Mesothelial cell of epicardium (in vitro differentiated cells): ENCODE results near the gene TRAF3IP1. TPM values are rescaled to one million over a fixed set of nuclear protein-coding genes. Genes with fewer than 3 reads are reported as not detected.

ENCODE experiments used
- DNase-seq, 2 experiments: peaks; one replicate each; pipeline ENCODE4 v3.0.0; 2021; ENCODE audit warnings: low spot score in 2 of 2; ENCODE audit not compliant: unreplicated experiment in 2 of 2
- H3K27ac Mint-ChIP-seq: 2 replicates; pipeline ENCODE4 v1.8.0; 2021; ENCODE audit warnings: mixed read lengths
- H3K27me3 Mint-ChIP-seq: 2 replicates; pipeline ENCODE4 v1.8.0; 2021; ENCODE audit warnings: low read depth, mixed read lengths
- H3K36me3 Mint-ChIP-seq: 2 replicates; pipeline ENCODE4 v1.8.0; 2021; ENCODE audit warnings: mixed read lengths
- H3K4me1 Mint-ChIP-seq: 2 replicates; pipeline ENCODE4 v1.8.0; 2021; ENCODE audit warnings: mixed read lengths
- H3K4me3 Mint-ChIP-seq: 2 replicates; pipeline ENCODE4 v1.8.0; 2021; ENCODE audit warnings: mild to moderate bottlenecking, moderate library complexity, mixed read lengths
- H3K9me3 Mint-ChIP-seq: 2 replicates; pipeline ENCODE4 v1.8.0; 2021; ENCODE audit warnings: mixed read lengths
- CTCF ChIP-seq: fragments of 200-600 bp; sonication (generic); IDR thresholded peaks from one replicate; pipeline ENCODE4 v1.5.0; 2021; ENCODE audit warnings: antibody characterized with exemption; ENCODE audit not compliant: unreplicated experiment
- total RNA-seq: library from RNA; stranded (reverse); gene quantifications from 3 replicates; pipeline ENCODE4 v1.2.1, GENCODE V29; 2021

The TRAF3IP1 gene
- total RNA-seq, 1 donor from 2014 or later: 17.5 TPM

GRCh38 chr2:238426568-238427434, 106.5 kb downstream of the TRAF3IP1 start, which contains the start of gene ASB1:
Gene ASB1 (plus strand): TSS chr2:238426927. CDS start chr2:238427071, 144 bp downstream.
- H3K27ac Mint-ChIP-seq: peak within 1 kb of the TSS; percentile 93
- no peaks in the 10 kb centered on the region for H3K27me3 Mint-ChIP-seq
- H3K36me3 Mint-ChIP-seq: peaks cover 23% of the 10 kb centered on the region
- peak within 1 kb of the TSS; percentile 93 for H3K4me3 Mint-ChIP-seq
- DNase-seq: peak; percentile 66 to 87
- H3K4me1 Mint-ChIP-seq: peaks cover 27% of the 10 kb centered on the region
- no peak for TF ChIP-seq CTCF
- H3K9me3 Mint-ChIP-seq: peaks cover 9% of the 10 kb centered on the region

- Mint-ChIP-seq H3K9me3 (peaks cover 9% of the 10 kb centered on the region), H3K4me3 (peak overlapping the region; percentile 93), H3K4me1 (peaks cover 23% of the 10 kb centered on the region), H3K27me3 (no peaks in the 10 kb centered on the region), H3K27ac (peak overlapping the region; percentile 93), H3K36me3 (peaks cover 26% of the 10 kb centered on the region)
- no peak for DNase-seq
- TF ChIP-seq CTCF: no peak
Measured at GRCh38 chr2:238427435-238428162, 107.3 kb downstream of the TRAF3IP1 start.

GRCh38 chr2:238428866-238429265, 108.5 kb downstream of the TRAF3IP1 start:
- Mint-ChIP-seq H3K9me3 (peaks cover 9% of the 10 kb centered on the region), H3K4me1 (peaks cover 23% of the 10 kb centered on the region), H3K27me3 (no peaks in the 10 kb centered on the region), H3K27ac (no peak overlapping the region), H3K4me3 (peak overlapping the region; percentile 36), H3K36me3 (peaks cover 28% of the 10 kb centered on the region)
- no peak for TF ChIP-seq CTCF
- DNase-seq: no peak

GRCh38 chr2:238430781-238431180, 110.5 kb downstream of the TRAF3IP1 start:
- Mint-ChIP-seq H3K4me3 (no peak overlapping the region), H3K27me3 (no peaks in the 10 kb centered on the region), H3K4me1 (peaks cover 18% of the 10 kb centered on the region), H3K27ac (no peak overlapping the region), H3K36me3 (peaks cover 37% of the 10 kb centered on the region), H3K9me3 (peaks cover 9% of the 10 kb centered on the region)
- no peak for TF ChIP-seq CTCF
- no peak for DNase-seq

GRCh38 chr2:238431456-238431855, 111.1 kb downstream of the TRAF3IP1 start:
- Mint-ChIP-seq H3K4me1 (peaks cover 14% of the 10 kb centered on the region), H3K4me3 (no peak overlapping the region), H3K9me3 (peaks cover 9% of the 10 kb centered on the region), H3K27me3 (no peaks in the 10 kb centered on the region), H3K27ac (no peak overlapping the region), H3K36me3 (peaks cover 41% of the 10 kb centered on the region)
- no peak for DNase-seq
- TF ChIP-seq CTCF: no peak
